DOHH2 (cell line): ENCODE measurements around the gene ST6GALNAC6.
A peak's percentile ranks its signal among the peaks of the same experiment; 100 is the strongest.

ENCODE experiments used
- H3F3A ChIP-seq: fragments of 200-600 bp; sonication (generic), shearing (Covaris generic); 2 replicates; pipeline ENCODE4 v1.6.0; 2016; ENCODE audit warnings: antibody characterized with exemption, mild to moderate bottlenecking; ENCODE audit not compliant: control insufficient read depth, insufficient read depth
- H3K27ac ChIP-seq: fragments of 200-600 bp; sonication (generic); 2 replicates; pipeline ENCODE4 v1.5.1; 2014; ENCODE audit warnings: low read depth, mild to moderate bottlenecking, low read length, moderate library complexity
- H3K27me3 ChIP-seq: fragments of 200-600 bp; sonication (generic); 2 replicates; pipeline ENCODE4 v1.6.1; 2014; ENCODE audit warnings: mild to moderate bottlenecking, low read length, mixed read lengths; ENCODE audit not compliant: control insufficient read depth
- H3K36me3 ChIP-seq: fragments of 200-600 bp; sonication (generic); 2 replicates; pipeline ENCODE4 v1.6.1; 2014; ENCODE audit warnings: mild to moderate bottlenecking, low read length, moderate library complexity, mixed read lengths; ENCODE audit not compliant: control insufficient read depth
- H3K4me1 ChIP-seq: fragments of 200-600 bp; sonication (generic); 2 replicates; pipeline ENCODE4 v1.6.1; 2014; ENCODE audit warnings: mild to moderate bottlenecking, low read length, mixed read lengths; ENCODE audit not compliant: control insufficient read depth
- H3K4me2 ChIP-seq: fragments of 200-600 bp; sonication (generic); 2 replicates; pipeline ENCODE4 v1.6.0; 2014; ENCODE audit warnings: mild to moderate bottlenecking, low read length, moderate library complexity
- H3K4me3 ChIP-seq: fragments of 200-600 bp; sonication (generic); 2 replicates; pipeline ENCODE4 v1.5.1; 2014; ENCODE audit warnings: mild to moderate bottlenecking, low read length, mixed read lengths
- H3K79me2 ChIP-seq: fragments of 200-600 bp; sonication (generic); 2 replicates; pipeline ENCODE4 v1.6.1; 2014; ENCODE audit warnings: mild to moderate bottlenecking, low read length, mixed read lengths; ENCODE audit not compliant: control insufficient read depth
- H3K9me2 ChIP-seq: fragments of 200-600 bp; sonication (generic); replicated peaks from 2 replicates; pipeline ENCODE4 v1.6.1; 2014; ENCODE audit warnings: mild to moderate bottlenecking, low read length, mixed read lengths; ENCODE audit not compliant: control insufficient read depth
- H3K9me3 ChIP-seq: fragments of 200-600 bp; sonication (generic); 2 replicates; pipeline ENCODE4 v1.6.1; 2014; ENCODE audit warnings: antibody characterized with exemption, low read length, mixed read lengths; ENCODE audit not compliant: control insufficient read depth, insufficient read depth
- H4K20me1 ChIP-seq: fragments of 200-600 bp; sonication (generic); 2 replicates; pipeline ENCODE4 v1.6.0; 2014; ENCODE audit warnings: low read depth, mild to moderate bottlenecking, antibody characterized with exemption, low read length, moderate library complexity; ENCODE audit not compliant: control insufficient read depth, insufficient read depth
- CTCF ChIP-seq: fragments of 200-600 bp; sonication (generic); IDR thresholded peaks from one replicate; pipeline ENCODE4 v1.5.1; 2014; ENCODE audit warnings: antibody characterized with exemption, mild to moderate bottlenecking, low read depth, low read length; ENCODE audit not compliant: poor library complexity, severe bottlenecking
- EZH2phosphoT487 ChIP-seq: fragments of 200-600 bp; sonication (generic); IDR thresholded peaks from 2 replicates; pipeline ENCODE4 v1.6.1; 2017; ENCODE audit warnings: borderline replicate concordance, mild to moderate bottlenecking, antibody characterized with exemption, low read length, moderate library complexity, mixed read lengths

Gene ST6GALNAC6

GRCh38 chr9:127936347-127936852 is 37.0 kb upstream of the ST6GALNAC6 start:
- peaks cover 25% of the 10 kb centered on the region for H3K79me2 ChIP-seq
- TF ChIP-seq EZH2phosphoT487 (no peak), CTCF (no peak)
- 0 out of 2 replicates have a peak, but pooled peaks cover 3% of the 10 kb centered on the region for H4K20me1 ChIP-seq
- peaks cover 18% of the 10 kb centered on the region for H3F3A ChIP-seq
- H3K27me3 ChIP-seq: no peaks in the 10 kb centered on the region
- no peak overlapping the region for H3K27ac ChIP-seq
- H3K4me1 ChIP-seq: peaks cover 25% of the 10 kb centered on the region
- H3K4me2 ChIP-seq: peak overlapping the region; percentile 74
- peaks cover 24% of the 10 kb centered on the region for H3K36me3 ChIP-seq
- peak overlapping the region; percentile 81 for H3K4me3 ChIP-seq
- H3K9me3 ChIP-seq: no peaks in the 10 kb centered on the region
- H3K9me2 ChIP-seq: no peaks in the 10 kb centered on the region

GRCh38 chr9:127935765-127936221 is 36.4 kb upstream of the ST6GALNAC6 start:
- TF ChIP-seq EZH2phosphoT487: no peak
- TF ChIP-seq CTCF: no peak
- no peaks in the 10 kb centered on the region for H3K9me2 ChIP-seq
- H4K20me1 ChIP-seq: 0 out of 2 replicates have a peak, but pooled peaks cover 3% of the 10 kb centered on the region
- peaks cover 25% of the 10 kb centered on the region for H3K79me2 ChIP-seq
- peak overlapping the region; percentile 74 for H3K4me2 ChIP-seq
- H3K36me3 ChIP-seq: peaks cover 18% of the 10 kb centered on the region; the same call in 1 of the 2 replicates
- peaks cover 17% of the 10 kb centered on the region for H3F3A ChIP-seq
- H3K27ac ChIP-seq: no peak overlapping the region
- no peaks in the 10 kb centered on the region for H3K27me3 ChIP-seq
- peak overlapping the region; percentile 81 for H3K4me3 ChIP-seq
- H3K9me3 ChIP-seq: no peaks in the 10 kb centered on the region
- H3K4me1 ChIP-seq: peaks cover 31% of the 10 kb centered on the region

- Histone ChIP-seq H3K36me3 (peaks cover 10% of the 10 kb centered on the region; the same call in 1 of the 2 replicates), H3K4me1 (peaks cover 37% of the 10 kb centered on the region), H3K9me2 (no peaks in the 10 kb centered on the region), H3K27me3 (peaks cover 4% of the 10 kb centered on the region), H3F3A (peaks cover 11% of the 10 kb centered on the region), H3K79me2 (peaks cover 25% of the 10 kb centered on the region), H3K27ac (no peak overlapping the region), H4K20me1 (0 out of 2 replicates have a peak, but pooled peaks cover 3% of the 10 kb centered on the region), H3K4me3 (no peak overlapping the region), H3K9me3 (no peaks in the 10 kb centered on the region), H3K4me2 (no peak overlapping the region)
- no peak for TF ChIP-seq CTCF
- no peak for TF ChIP-seq EZH2phosphoT487
These were observed 35.6 kb upstream of the ST6GALNAC6 start for GRCh38 chr9:127934986-127935385.
